ENCODE results near the gene AP1B1. TPM values are rescaled to one million over a fixed set of nuclear protein-coding genes. Genes with fewer than 3 reads are reported as not detected.

AP1B1 gene
- total RNA-seq, 1 donor from 2014 or later = 119 TPM

- DNase-seq (ENCODE audit: low read depth in 2 of 2) = no peak
These were observed 55.4 kb downstream of the AP1B1 start for GRCh38 chr22:29332886-29333496.

GRCh38 chr22:29331658-29332300 lies 56.6 kb downstream of the AP1B1 start:
- DNase-seq (ENCODE audit: low read depth in 2 of 2) = no peak

- no peak for DNase-seq (ENCODE audit: low read depth in 2 of 2)
These were observed 57.2 kb downstream of the AP1B1 start for GRCh38 chr22:29331213-29331612.

- DNase-seq (ENCODE audit: low read depth in 2 of 2) = peak in 1 of 2 donors; percentile 79
These were observed 57.6 kb downstream of the AP1B1 start for GRCh38 chr22:29330753-29331152.

GRCh38 chr22:29330291-29330690 lies 58.1 kb downstream of the AP1B1 start:
- DNase-seq (ENCODE audit: low read depth in 2 of 2) = no peak

- no peak for DNase-seq (ENCODE audit: low read depth in 2 of 2)
These were observed 58.8 kb downstream of the AP1B1 start for GRCh38 chr22:29329581-29329980.

GRCh38 chr22:29328566-29329500 lies 59.5 kb downstream of the AP1B1 start:
- DNase-seq (ENCODE audit: low read depth in 2 of 2) = no peak

- no peak for DNase-seq (ENCODE audit: low read depth in 2 of 2)
These were observed 60.3 kb downstream of the AP1B1 start for GRCh38 chr22:29328055-29328454.

- no peak for DNase-seq (ENCODE audit: low read depth in 2 of 2)
These were observed 61.1 kb downstream of the AP1B1 start for GRCh38 chr22:29327089-29327764.

GRCh38 chr22:29326481-29326880 lies 61.9 kb downstream of the AP1B1 start:
- DNase-seq (ENCODE audit: low read depth in 2 of 2) = no peak

GRCh38 chr22:29325785-29326315 lies 62.5 kb downstream of the AP1B1 start:
- DNase-seq (ENCODE audit: low read depth in 2 of 2) = no peak

- DNase-seq (ENCODE audit: low read depth in 2 of 2) = no peak
These were observed 63.0 kb downstream of the AP1B1 start for GRCh38 chr22:29325356-29325755.

GRCh38 chr22:29323641-29324040 lies 64.7 kb downstream of the AP1B1 start:
- DNase-seq (ENCODE audit: low read depth in 2 of 2) = no peak

GRCh38 chr22:29320546-29320945 lies 67.8 kb downstream of the AP1B1 start:
- peak in 1 of 2 donors; percentile 24 for DNase-seq (ENCODE audit: low read depth in 2 of 2)

GRCh38 chr22:29319072-29319471 lies 69.3 kb downstream of the AP1B1 start:
- no peak for DNase-seq (ENCODE audit: low read depth in 2 of 2)

- no peak for DNase-seq (ENCODE audit: low read depth in 2 of 2)
These were observed 70.4 kb downstream of the AP1B1 start for GRCh38 chr22:29317827-29318454.

- no peak for DNase-seq (ENCODE audit: low read depth in 2 of 2)
These were observed 72.1 kb downstream of the AP1B1 start for GRCh38 chr22:29316141-29316828.

- DNase-seq (ENCODE audit: low read depth in 2 of 2) = peak in 1 of 2 donors; percentile 42
These were observed 72.9 kb downstream of the AP1B1 start, which contains the start of gene RASL10A for GRCh38 chr22:29315286-29316140. TSS of gene RASL10A (minus strand) at chr22:29315697. CDS start at chr22:29315246, 451 bp downstream.
